Measurements from ENCODE around the gene NRXN2.

- TF ChIP-seq, protein P1, sequence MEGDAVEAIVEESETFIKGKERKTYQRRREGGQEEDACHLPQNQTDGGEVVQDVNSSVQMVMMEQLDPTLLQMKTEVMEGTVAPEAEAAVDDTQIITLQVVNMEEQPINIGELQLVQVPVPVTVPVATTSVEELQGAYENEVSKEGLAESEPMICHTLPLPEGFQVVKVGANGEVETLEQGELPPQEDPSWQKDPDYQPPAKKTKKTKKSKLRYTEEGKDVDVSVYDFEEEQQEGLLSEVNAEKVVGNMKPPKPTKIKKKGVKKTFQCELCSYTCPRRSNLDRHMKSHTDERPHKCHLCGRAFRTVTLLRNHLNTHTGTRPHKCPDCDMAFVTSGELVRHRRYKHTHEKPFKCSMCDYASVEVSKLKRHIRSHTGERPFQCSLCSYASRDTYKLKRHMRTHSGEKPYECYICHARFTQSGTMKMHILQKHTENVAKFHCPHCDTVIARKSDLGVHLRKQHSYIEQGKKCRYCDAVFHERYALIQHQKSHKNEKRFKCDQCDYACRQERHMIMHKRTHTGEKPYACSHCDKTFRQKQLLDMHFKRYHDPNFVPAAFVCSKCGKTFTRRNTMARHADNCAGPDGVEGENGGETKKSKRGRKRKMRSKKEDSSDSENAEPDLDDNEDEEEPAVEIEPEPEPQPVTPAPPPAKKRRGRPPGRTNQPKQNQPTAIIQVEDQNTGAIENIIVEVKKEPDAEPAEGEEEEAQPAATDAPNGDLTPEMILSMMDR (IDR thresholded peaks at IDR 0.05; ENCODE audit: insufficient read depth, low read depth, low read length) = no peak
- TF ChIP-seq EZH2 (IDR thresholded peaks at IDR 0.05; ENCODE audit: insufficient read depth, low read length) = no peak
These were observed 35.5 kb upstream of the NRXN2 start for GRCh38 chr11:64758330-64759079.

All from astrocyte (in vitro differentiated cells and primary cell).